Heart left ventricle (tissue), 16 donors: ENCODE results near the gene PGAM2. TPM values are rescaled to one million over a fixed set of nuclear protein-coding genes. Genes with fewer than 3 reads are reported as not detected.

ENCODE experiments used
- ATAC-seq, 4 donors: fragments of 200-7000 bp; cut with Tn5 transposase; one replicate each; pipeline ENCODE4 v1.9.1; 2020 to 2022; ENCODE audit warnings: moderate library complexity in 4 of 4, mild to moderate bottlenecking in 3 of 4, moderate number of reproducible peaks in 1 of 4
- DNase-seq, 5 donors: peaks; one replicate each; pipeline ENCODE4 v3.0.0-alpha.2; 2020
- H3K27ac ChIP-seq, 12 donors: fragments of 200-600 bp; sonication (generic) in 4 of 12; one replicate each; pipeline versions ENCODE4 v1.5.0 to v1.8.0; 2016 to 2022; ENCODE audit warnings: mild to moderate bottlenecking in 2 of 12
- H3K27me3 ChIP-seq, 9 donors: fragments of 200-600 bp; sonication (generic) in 2 of 9; one replicate each; pipeline versions ENCODE4 v1.5.1 to v1.8.0; 2016 to 2022; ENCODE audit warnings: mild to moderate bottlenecking in 3 of 9
- H3K36me3 ChIP-seq, 9 donors: fragments of 200-600 bp; sonication (generic) in 2 of 9; one replicate each; pipeline versions ENCODE4 v1.5.0 to v1.8.0; 2018 to 2022; ENCODE audit warnings: mild to moderate bottlenecking in 2 of 9
- H3K4me1 ChIP-seq, 12 donors: fragments of 200-600 bp; sonication (generic) in 4 of 12; one replicate each; pipeline versions ENCODE4 v1.5.0 to v1.8.0; 2016 to 2022; ENCODE audit warnings: mild to moderate bottlenecking in 3 of 12
- H3K4me3 ChIP-seq, 12 donors: fragments of 200-600 bp; sonication (generic) in 4 of 12; one replicate each; pipeline versions ENCODE4 v1.5.0 to v1.8.0; 2017 to 2022; ENCODE audit warnings: mild to moderate bottlenecking in 9 of 12, moderate library complexity in 4 of 12
- H3K9me3 ChIP-seq, 12 donors: fragments of 200-600 bp; sonication (generic) in 4 of 12; one replicate each; pipeline versions ENCODE4 v1.5.0 to v1.8.0; 2016 to 2022; ENCODE audit warnings: mild to moderate bottlenecking in 1 of 12
- CTCF ChIP-seq, 12 donors: fragments of 200-600 bp; sonication (generic) in 4 of 12; IDR thresholded peaks; one replicate each; pipeline versions ENCODE4 v1.5.0 to v1.8.0; 2018 to 2022; ENCODE audit warnings: antibody characterized with exemption in 12 of 12, mild to moderate bottlenecking in 5 of 12
- POLR2A ChIP-seq, 2 donors: fragments of 450-650 bp; IDR thresholded peaks; one replicate each; pipeline ENCODE4 v1.6.1; 2017; ENCODE audit warnings: antibody characterized with exemption in 2 of 2, mild to moderate bottlenecking in 2 of 2, moderate library complexity in 2 of 2
- WGBS, 4 donors: extraction: QIAGEN DNeasy Blood & Tissue Kit in 2 of 4; methylation state at CpG; one replicate each; pipeline versions ENCODE4 v1.1.5 to v1.1.7; 2013 to 2018; 5-methylcytosine and 5-hydroxymethylcytosine counted together
- intact Hi-C, 10 donors: fragments of 100-400 bp; cut with DNase I; formaldehyde crosslinking; loops; one replicate each; pipeline versions ENCODE4 v1.11.1 to v1.14.2; 2022
- polyA plus RNA-seq, 2 donors: library from polyadenylated mRNA; stranded (reverse); fragments of 200-250 nt; gene quantifications; one replicate each; pipeline ENCODE4 v1.2.3, GENCODE V29; 2013
- total RNA-seq, 9 donors: library from RNA; depleted of rRNA in 2 of 9; stranded (reverse); fragments of >200 nt in 2 of 9; fragmentation: NEBNext Ultra II Directional in 3 of 9; extraction: Animal tissue kit (Norgen Biotek cat#: 25700) in 3 of 9; gene quantifications; one replicate each; pipeline versions ENCODE4 v1.1.0 to v1.2.4, GENCODE V29; 2016 to 2023
- donor health status: ischemic (EF 13 %, LVEDD 7.1; RV severe dilation, severe dysfunction).
- donor health status: healthy with polysubstance abuse.
- donor health status: DM: no; HTN: yes; CAD: no.
- donor health status: DM: no; HTN: no; CAD: no.
- donor health status: ischemic (EF 25% LVEDD 6.9; RV normal size, moderate dysfunction).
- donor health status: ischemic (EF 25% LVEDD 5.7; RV mildly dilated, moderate dysfunction).
- donor health status: healthy.
- donor health status: DM: yes; HTN: yes; CAD: no.
- donor health status: ischemic (EF 35%, LVEDD 5.7; RV mildly dilated, moderate dysfunction).
- donor health status: nonischemic (EF 11% LVEDD 7.7; RV severe dilation, severe dysfunction).
- donor health status: DM: yes; HTN: yes; CAD: no.
- donor health status: PGD.
- donor health status: ischemic (EF 29% LVEDD 5.4; RV normal size, mild dysfunction).
- donor health status: nonischemic (EF 23%, LVEDD 6.1; RV moderate dilation, normal function).

The PGAM2 gene
- total and polyA plus RNA-seq, 11 donors: 242 to 2,064 (median 555) TPM

GRCh38 chr7:44052771-44053365, 12.5 kb downstream of the PGAM2 start:
- intact Hi-C loops: no loop called here
- Histone ChIP-seq H3K27ac (peak overlapping the region in 2 of 12 donors; percentile 48 to 53), H3K27me3 (no peaks in the 10 kb centered on the region), H3K4me1 (peaks cover 0 to 39% (median 4%) of the 10 kb centered on the region in 12 donors), H3K9me3 (no peaks in the 10 kb centered on the region), H3K36me3 (peaks cover 0 to 99% (median 80%) of the 10 kb centered on the region in 9 donors), H3K4me3 (no peak overlapping the region)
- ATAC-seq: no peak
- DNase-seq: no peak
- no peak for TF ChIP-seq POLR2A (IDR thresholded peaks at IDR 0.05)
- no peak for TF ChIP-seq CTCF (IDR thresholded peaks at IDR 0.05)
- WGBS, 4 donors: 91 to 94% (median 93%) methylated on average over 12 of the region's 12 CpGs

GRCh38 chr7:44051611-44052220, 13.7 kb downstream of the PGAM2 start:
- Histone ChIP-seq H3K27me3 (no peaks in the 10 kb centered on the region), H3K36me3 (peaks cover 0 to 96% (median 73%) of the 10 kb centered on the region in 9 donors), H3K27ac (peak overlapping the region in 4 of 12 donors; percentile 28 to 53 (median 42)), H3K9me3 (no peaks in the 10 kb centered on the region), H3K4me1 (peaks cover 0 to 38% (median 5%) of the 10 kb centered on the region in 12 donors), H3K4me3 (no peak overlapping the region)
- intact Hi-C loops: no loop called here
- no peak for DNase-seq
- TF ChIP-seq POLR2A (IDR thresholded peaks at IDR 0.05): no peak
- 85 to 88% (median 87%) methylated on average over 5 of the region's 5 CpGs for WGBS, 4 donors
- peak in 1 of 4 donors; percentile 25 for ATAC-seq

GRCh38 chr7:44050915-44051560, 14.3 kb downstream of the PGAM2 start:
- DNase-seq (no peak), ATAC-seq (no peak)
- WGBS, 4 donors: 81 to 90% (median 86%) methylated on average over 7 to 8 of the region's 8 CpGs
- H3K4me3 ChIP-seq: no peak overlapping the region
- H3K27ac ChIP-seq: peak overlapping the region in 3 of 12 donors; percentile 8 to 28 (median 18)
- intact Hi-C loops: no loop called here
- H3K27me3 ChIP-seq: no peaks in the 10 kb centered on the region
- no peak for TF ChIP-seq POLR2A (IDR thresholded peaks at IDR 0.05)
- TF ChIP-seq CTCF (IDR thresholded peaks at IDR 0.05): no peak
- no peaks in the 10 kb centered on the region for H3K9me3 ChIP-seq
- H3K4me1 ChIP-seq: peaks cover 0 to 45% (median 10%) of the 10 kb centered on the region in 12 donors
- peaks cover 0 to 96% (median 67%) of the 10 kb centered on the region in 9 donors for H3K36me3 ChIP-seq

GRCh38 chr7:44050121-44050914, 15.0 kb downstream of the PGAM2 start:
- 88 to 93% (median 91%) methylated on average over 11 to 14 of the region's 14 CpGs for WGBS, 4 donors
- Histone ChIP-seq H3K36me3 (peaks cover 0 to 89% (median 60%) of the 10 kb centered on the region in 9 donors), H3K4me3 (no peak overlapping the region), H3K27ac (no peak overlapping the region), H3K4me1 (peaks cover 0 to 52% (median 17%) of the 10 kb centered on the region in 12 donors), H3K9me3 (no peaks in the 10 kb centered on the region), H3K27me3 (no peaks in the 10 kb centered on the region)
- no peak for ATAC-seq
- TF ChIP-seq POLR2A (IDR thresholded peaks at IDR 0.05) (no peak), CTCF (IDR thresholded peaks at IDR 0.05) (no peak)
- intact Hi-C loops: no loop called here
- DNase-seq: no peak
